Heart left ventricle (tissue), 13 donors: ENCODE results near the gene AGPAT2.

Experiments used
- POLR2A ChIP-seq, 2 donors: fragments of 450-650 bp; IDR thresholded peaks; one replicate each; pipeline ENCODE4 v1.6.1; 2017; ENCODE audit warnings: antibody characterized with exemption in 2 of 2, mild to moderate bottlenecking in 2 of 2, moderate library complexity in 2 of 2
- TF ChIP-seq, protein P1 (sequence below), 12 donors: fragments of 200-600 bp; sonication (generic) in 4 of 12; IDR thresholded peaks; one replicate each; pipeline versions ENCODE4 v1.5.0 to v1.8.0; 2018 to 2022; ENCODE audit warnings: antibody characterized with exemption in 12 of 12, mild to moderate bottlenecking in 5 of 12
- donor health status: ischemic (EF 13 %, LVEDD 7.1; RV severe dilation, severe dysfunction).
- donor health status: DM: no; HTN: yes; CAD: no.
- donor health status: DM: no; HTN: no; CAD: no.
- donor health status: ischemic (EF 25% LVEDD 6.9; RV normal size, moderate dysfunction).
- donor health status: ischemic (EF 25% LVEDD 5.7; RV mildly dilated, moderate dysfunction).
- donor health status: ischemic (EF 35%, LVEDD 5.7; RV mildly dilated, moderate dysfunction).
- donor health status: nonischemic (EF 11% LVEDD 7.7; RV severe dilation, severe dysfunction).
- donor health status: DM: yes; HTN: yes; CAD: no.
- donor health status: PGD.
- donor health status: ischemic (EF 29% LVEDD 5.4; RV normal size, mild dysfunction).
- donor health status: nonischemic (EF 23%, LVEDD 6.1; RV moderate dilation, normal function).

DNA sequence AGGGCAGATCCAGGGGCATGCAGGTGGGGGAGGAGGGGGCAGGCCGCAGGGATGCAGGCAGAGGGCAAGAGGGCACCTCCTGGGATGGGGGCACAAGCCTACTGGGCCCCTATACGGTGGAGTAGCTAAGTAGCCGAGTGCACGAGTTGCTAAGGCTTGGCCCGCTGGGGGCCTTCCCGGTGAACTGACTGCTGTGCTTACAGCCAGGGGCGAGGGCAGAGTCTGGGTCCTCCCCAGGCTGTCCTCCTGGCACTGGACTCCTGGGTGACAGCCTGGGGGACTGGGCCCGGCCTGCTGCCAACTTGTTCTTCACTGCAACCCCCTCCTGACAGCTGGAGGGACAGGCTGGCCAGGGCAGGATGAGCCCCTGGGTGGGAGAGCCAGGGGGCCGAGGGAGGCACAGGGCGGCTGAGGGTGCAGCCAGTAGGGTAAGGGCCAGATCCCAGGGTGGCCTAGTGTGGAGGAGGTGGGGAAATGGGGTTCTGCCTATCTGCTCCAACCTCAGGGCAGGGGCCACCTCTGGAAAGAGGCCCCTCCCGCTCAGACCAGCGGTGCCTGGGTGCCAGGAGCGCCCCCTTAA lies 26.2 kb downstream of the AGPAT2 start:
- TF ChIP-seq, protein P1, sequence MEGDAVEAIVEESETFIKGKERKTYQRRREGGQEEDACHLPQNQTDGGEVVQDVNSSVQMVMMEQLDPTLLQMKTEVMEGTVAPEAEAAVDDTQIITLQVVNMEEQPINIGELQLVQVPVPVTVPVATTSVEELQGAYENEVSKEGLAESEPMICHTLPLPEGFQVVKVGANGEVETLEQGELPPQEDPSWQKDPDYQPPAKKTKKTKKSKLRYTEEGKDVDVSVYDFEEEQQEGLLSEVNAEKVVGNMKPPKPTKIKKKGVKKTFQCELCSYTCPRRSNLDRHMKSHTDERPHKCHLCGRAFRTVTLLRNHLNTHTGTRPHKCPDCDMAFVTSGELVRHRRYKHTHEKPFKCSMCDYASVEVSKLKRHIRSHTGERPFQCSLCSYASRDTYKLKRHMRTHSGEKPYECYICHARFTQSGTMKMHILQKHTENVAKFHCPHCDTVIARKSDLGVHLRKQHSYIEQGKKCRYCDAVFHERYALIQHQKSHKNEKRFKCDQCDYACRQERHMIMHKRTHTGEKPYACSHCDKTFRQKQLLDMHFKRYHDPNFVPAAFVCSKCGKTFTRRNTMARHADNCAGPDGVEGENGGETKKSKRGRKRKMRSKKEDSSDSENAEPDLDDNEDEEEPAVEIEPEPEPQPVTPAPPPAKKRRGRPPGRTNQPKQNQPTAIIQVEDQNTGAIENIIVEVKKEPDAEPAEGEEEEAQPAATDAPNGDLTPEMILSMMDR (IDR thresholded peaks at IDR 0.05), result no peak
- no peak for TF ChIP-seq POLR2A (IDR thresholded peaks at IDR 0.05)
